ENCODE data around the gene EPSTI1. TPM values are rescaled to one million over a fixed set of nuclear protein-coding genes. Genes with fewer than 3 reads are reported as not detected.

EPSTI1 gene
- total RNA-seq, 4 donors from 2014 or later, result 13.1 to 145 (median 18.7) TPM

DNA sequence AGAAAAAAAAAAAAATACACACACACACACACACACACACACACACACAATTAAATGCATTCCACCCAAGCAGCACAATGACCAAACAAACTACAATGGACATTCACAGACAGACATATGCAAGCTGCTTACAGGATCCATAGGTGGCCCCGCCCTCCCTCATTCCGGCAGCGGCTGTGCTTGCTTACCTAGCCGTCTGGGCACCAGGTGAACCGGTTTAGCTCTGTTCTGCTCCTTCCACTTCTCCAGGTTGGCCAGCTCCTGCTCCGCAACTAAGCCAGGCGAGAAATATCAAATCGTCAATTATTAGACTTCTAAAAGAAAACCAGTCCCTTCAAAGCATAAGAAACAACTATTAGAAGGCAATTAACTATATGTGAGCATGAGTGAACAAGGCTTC, 23.1 kb downstream of the EPSTI1 start:
- no peaks in the 10 kb centered on the region for H3K9me3 ChIP-seq
- in situ Hi-C loops (cut with MboI; ENCODE audit: low pct_ligation_motif_present in 1 of 4, low pct_unique_long_range_greater_than_20kb in 1 of 4, low sequenced_read_pairs in 3 of 4) (no loop called here), intact Hi-C loops (cut with DNase I; ENCODE audit: low total_unique reads) (no loop called here)

DNA sequence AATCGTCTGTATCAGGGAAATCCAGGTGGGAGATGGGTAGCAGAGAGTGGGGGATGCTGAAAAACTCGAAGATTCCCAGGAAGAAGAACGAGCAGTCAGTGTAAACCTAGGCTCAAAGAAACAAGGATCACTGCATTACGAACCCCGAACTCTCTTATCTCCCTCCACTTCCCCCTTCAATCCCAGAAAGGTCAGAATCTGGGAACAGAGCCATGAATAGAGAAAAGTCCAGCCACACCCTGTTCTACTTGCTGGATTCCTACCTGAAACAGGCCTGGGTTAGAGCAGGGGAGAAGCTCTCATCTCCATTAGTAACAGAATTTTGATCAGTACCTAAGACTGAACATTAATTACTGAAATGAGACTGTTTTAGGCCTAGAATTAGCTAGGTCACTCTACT, 24.4 kb downstream of the EPSTI1 start:
- 51 to 56% methylated on average over 5 of the region's 5 CpGs for WGBS, 2 donors (ENCODE audit: low coverage in 1 of 2)
- H3K4me1 ChIP-seq, result peaks cover 6 to 27% (median 21%) of the 10 kb centered on the region in 4 donors
- in situ Hi-C loops (cut with MboI; ENCODE audit: low pct_ligation_motif_present in 1 of 4, low pct_unique_long_range_greater_than_20kb in 1 of 4, low sequenced_read_pairs in 3 of 4), result no loop called here
- TF ChIP-seq POLR2AphosphoS5 (IDR thresholded peaks at IDR 0.05), result peak in 1 of 3 donors; percentile 51
- TF ChIP-seq POLR2A (IDR thresholded peaks at IDR 0.05), result no peak
- no peak for TF ChIP-seq EP300 (IDR thresholded peaks at IDR 0.05; ENCODE audit: low read depth)
- TF ChIP-seq, protein P1, sequence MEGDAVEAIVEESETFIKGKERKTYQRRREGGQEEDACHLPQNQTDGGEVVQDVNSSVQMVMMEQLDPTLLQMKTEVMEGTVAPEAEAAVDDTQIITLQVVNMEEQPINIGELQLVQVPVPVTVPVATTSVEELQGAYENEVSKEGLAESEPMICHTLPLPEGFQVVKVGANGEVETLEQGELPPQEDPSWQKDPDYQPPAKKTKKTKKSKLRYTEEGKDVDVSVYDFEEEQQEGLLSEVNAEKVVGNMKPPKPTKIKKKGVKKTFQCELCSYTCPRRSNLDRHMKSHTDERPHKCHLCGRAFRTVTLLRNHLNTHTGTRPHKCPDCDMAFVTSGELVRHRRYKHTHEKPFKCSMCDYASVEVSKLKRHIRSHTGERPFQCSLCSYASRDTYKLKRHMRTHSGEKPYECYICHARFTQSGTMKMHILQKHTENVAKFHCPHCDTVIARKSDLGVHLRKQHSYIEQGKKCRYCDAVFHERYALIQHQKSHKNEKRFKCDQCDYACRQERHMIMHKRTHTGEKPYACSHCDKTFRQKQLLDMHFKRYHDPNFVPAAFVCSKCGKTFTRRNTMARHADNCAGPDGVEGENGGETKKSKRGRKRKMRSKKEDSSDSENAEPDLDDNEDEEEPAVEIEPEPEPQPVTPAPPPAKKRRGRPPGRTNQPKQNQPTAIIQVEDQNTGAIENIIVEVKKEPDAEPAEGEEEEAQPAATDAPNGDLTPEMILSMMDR (IDR thresholded peaks at IDR 0.05), result no peak
- intact Hi-C loops (cut with DNase I; ENCODE audit: low total_unique reads), result no loop called here
- H3K27ac ChIP-seq, result peak overlapping the region; percentile 67 to 79 (median 77)
- no peaks in the 10 kb centered on the region for H3K9me3 ChIP-seq
- DNase-seq, result peak; percentile 34
- no peak overlapping the region for H3K4me3 ChIP-seq
- peaks cover 0 to 14% (median 0%) of the 10 kb centered on the region in 4 donors for H3K36me3 ChIP-seq
- no peaks in the 10 kb centered on the region for H3K27me3 ChIP-seq

More for the DNA sequence above, 23.1 kb downstream of the EPSTI1 start:
- peaks cover 6 to 27% (median 21%) of the 10 kb centered on the region in 4 donors for H3K4me1 ChIP-seq
- peak; percentile 88 for DNase-seq
- H3K27ac ChIP-seq, result peak overlapping the region; percentile 67 to 79 (median 77)
- TF ChIP-seq, protein P1 (IDR thresholded peaks at IDR 0.05), result no peak
- no peak for TF ChIP-seq EP300 (IDR thresholded peaks at IDR 0.05; ENCODE audit: low read depth)
- no peak for TF ChIP-seq POLR2AphosphoS5 (IDR thresholded peaks at IDR 0.05)
- peak; percentile 18 for TF ChIP-seq POLR2A (IDR thresholded peaks at IDR 0.05)
- H3K4me3 ChIP-seq, result no peak overlapping the region
- WGBS, 2 donors (ENCODE audit: low coverage in 1 of 2), result 53% methylated on average over 8 of the region's 8 CpGs; no CpG with 5 or more reads in 1 of the 2 donors
- no peaks in the 10 kb centered on the region for H3K27me3 ChIP-seq
- H3K36me3 ChIP-seq, result peaks cover 0 to 1% (median 0%) of the 10 kb centered on the region in 4 donors

DNA sequence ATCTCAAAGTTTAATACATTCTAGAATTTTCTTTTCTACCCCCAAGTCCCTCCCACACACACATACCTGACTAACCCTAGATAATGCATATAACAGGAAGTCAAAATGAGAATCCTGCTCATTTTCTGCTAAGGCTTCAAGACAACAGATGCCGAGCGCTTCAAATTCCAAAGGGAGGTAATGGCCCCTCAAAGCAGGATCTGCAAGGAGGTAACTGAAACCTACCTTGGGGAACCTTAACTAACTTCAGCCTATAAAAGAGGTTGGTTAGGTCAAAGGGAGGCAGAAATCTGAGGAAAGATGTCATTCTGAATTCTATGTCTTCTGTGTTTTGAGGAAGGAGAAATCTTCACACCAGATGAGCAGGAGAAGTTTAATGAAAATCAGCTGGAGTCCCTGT, 26.8 kb downstream of the EPSTI1 start:
- in situ Hi-C loops (cut with MboI; ENCODE audit: low pct_ligation_motif_present in 1 of 4, low pct_unique_long_range_greater_than_20kb in 1 of 4, low sequenced_read_pairs in 3 of 4), result no loop called here
- Histone ChIP-seq H3K36me3 (peaks cover 0 to 16% (median 0%) of the 10 kb centered on the region in 4 donors), H3K4me3 (no peak overlapping the region), H3K27me3 (no peaks in the 10 kb centered on the region), H3K27ac (peak overlapping the region in 1 of 4 donors; percentile 5), H3K9me3 (no peaks in the 10 kb centered on the region), H3K4me1 (peaks cover 6 to 26% (median 19%) of the 10 kb centered on the region in 4 donors)
- intact Hi-C loops (cut with DNase I; ENCODE audit: low total_unique reads), result no loop called here
- no peak for DNase-seq
- TF ChIP-seq, protein P1 (IDR thresholded peaks at IDR 0.05), result no peak
- no peak for TF ChIP-seq POLR2A (IDR thresholded peaks at IDR 0.05)
- TF ChIP-seq POLR2AphosphoS5 (IDR thresholded peaks at IDR 0.05), result no peak
- no peak for TF ChIP-seq EP300 (IDR thresholded peaks at IDR 0.05; ENCODE audit: low read depth)
- WGBS, 2 donors (ENCODE audit: low coverage in 1 of 2), result 45% methylated on average over 2 of the region's 2 CpGs; no CpG with 5 or more reads in 1 of the 2 donors

DNA sequence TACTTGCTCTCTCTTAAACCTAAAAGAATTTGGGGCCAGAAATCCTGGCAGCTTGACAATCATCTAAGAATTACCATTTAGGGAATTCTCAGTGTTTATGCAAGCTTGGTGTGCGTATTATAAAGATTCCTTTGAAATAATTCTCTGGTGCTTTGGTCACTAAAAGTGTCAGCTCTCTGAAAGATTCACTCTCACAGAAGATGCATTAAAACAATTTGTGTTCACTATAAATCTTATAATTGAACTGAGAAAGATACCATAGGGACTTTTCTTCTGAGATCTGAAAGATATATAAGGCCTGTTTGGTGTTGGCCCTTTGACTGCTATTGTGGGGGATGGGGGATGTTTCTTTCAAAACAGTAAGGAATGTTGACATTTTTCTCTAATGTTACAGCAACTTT, 27.3 kb downstream of the EPSTI1 start:
- no peak for DNase-seq
- Histone ChIP-seq H3K36me3 (peaks cover 0 to 16% (median 0%) of the 10 kb centered on the region in 4 donors), H3K4me3 (no peak overlapping the region), H3K4me1 (peaks cover 3 to 22% (median 16%) of the 10 kb centered on the region in 4 donors), H3K27me3 (no peaks in the 10 kb centered on the region), H3K9me3 (no peaks in the 10 kb centered on the region), H3K27ac (no peak overlapping the region)
- in situ Hi-C loops (cut with MboI; ENCODE audit: low pct_ligation_motif_present in 1 of 4, low pct_unique_long_range_greater_than_20kb in 1 of 4, low sequenced_read_pairs in 3 of 4) (no loop called here), intact Hi-C loops (cut with DNase I; ENCODE audit: low total_unique reads) (no loop called here)
- 83 to 100% methylated on average over 1 of the region's 1 CpG for WGBS, 2 donors (ENCODE audit: low coverage in 1 of 2)
- no peak for TF ChIP-seq POLR2AphosphoS5 (IDR thresholded peaks at IDR 0.05)

DNA sequence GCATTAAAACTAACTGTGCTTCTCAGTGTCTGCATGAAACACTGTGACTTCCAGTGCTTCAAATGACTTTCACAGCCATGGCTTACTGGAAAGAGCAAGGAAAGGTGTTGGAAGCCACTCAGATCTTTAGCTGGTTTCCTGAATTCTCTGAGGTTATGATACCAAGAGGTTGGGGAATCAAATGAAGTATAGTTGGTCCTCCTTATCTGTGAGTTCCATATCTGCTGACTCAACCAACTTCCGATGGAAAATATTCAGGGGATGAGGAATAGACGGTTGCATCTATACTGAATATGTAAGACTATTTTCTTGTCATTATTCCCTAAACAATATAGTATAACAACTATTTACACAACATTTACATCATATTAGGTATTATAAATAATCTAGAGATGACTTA, 32.4 kb downstream of the EPSTI1 start:
- in situ Hi-C loops (cut with MboI; ENCODE audit: low pct_ligation_motif_present in 1 of 4, low pct_unique_long_range_greater_than_20kb in 1 of 4, low sequenced_read_pairs in 3 of 4), result no loop called here
- no peaks in the 10 kb centered on the region for H3K9me3 ChIP-seq
- intact Hi-C loops (cut with DNase I; ENCODE audit: low total_unique reads), result no loop called here
- H3K27ac ChIP-seq, result no peak overlapping the region
- no peak for TF ChIP-seq POLR2AphosphoS5 (IDR thresholded peaks at IDR 0.05)
- TF ChIP-seq POLR2A (IDR thresholded peaks at IDR 0.05), result no peak
- TF ChIP-seq, protein P1 (IDR thresholded peaks at IDR 0.05), result no peak
- no peak for TF ChIP-seq EP300 (IDR thresholded peaks at IDR 0.05; ENCODE audit: low read depth)
- no peaks in the 10 kb centered on the region for H3K4me1 ChIP-seq
- DNase-seq, result no peak
- H3K36me3 ChIP-seq, result peaks cover 0 to 34% (median 0%) of the 10 kb centered on the region in 4 donors
- 94 to 99% methylated on average over 2 of the region's 2 CpGs for WGBS, 2 donors (ENCODE audit: low coverage in 1 of 2)
- no peaks in the 10 kb centered on the region for H3K27me3 ChIP-seq
- no peak overlapping the region for H3K4me3 ChIP-seq

All from transverse colon (tissue), 4 donors.